ENCODE results near the gene BAHD1.

Gene BAHD1

DNA sequence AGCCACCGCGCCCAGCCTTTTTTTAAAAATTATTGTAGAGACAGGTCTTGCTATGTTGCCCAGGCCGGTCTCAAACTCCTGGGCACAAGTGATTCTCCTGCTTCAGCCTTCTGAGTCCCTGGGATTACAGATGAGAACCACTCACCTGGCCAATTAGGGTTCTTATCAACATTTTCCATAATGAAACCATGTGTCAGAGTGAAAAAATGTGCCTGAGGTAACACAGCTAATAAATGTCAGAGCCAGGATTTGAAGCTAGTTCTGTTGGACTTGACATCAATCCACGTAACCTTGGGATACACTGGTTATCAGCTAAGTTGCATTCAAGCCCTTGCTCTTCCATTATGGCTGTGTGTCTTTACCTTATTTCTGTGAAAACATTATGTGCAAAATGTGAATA is 59.2 kb downstream of the BAHD1 start:
- Histone ChIP-seq H3K9ac (ENCODE audit: low read depth, low read length, poor library complexity, severe bottlenecking) (no peak overlapping the region), H3K4me3 (ENCODE audit: low read length, poor library complexity, severe bottlenecking) (no peak overlapping the region), H3K9me3 (ENCODE audit: insufficient read depth, low read depth, low read length) (no peaks in the 10 kb centered on the region), H3F3A (ENCODE audit: low read depth) (no peaks in the 10 kb centered on the region), H3K27me3 (ENCODE audit: insufficient read depth, low read length, poor library complexity, severe bottlenecking) (no peaks in the 10 kb centered on the region), H3K4me1 (ENCODE audit: insufficient read depth, low read length, poor library complexity, severe bottlenecking) (no peaks in the 10 kb centered on the region), H3K4me2 (ENCODE audit: low read depth, low read length, poor library complexity, severe bottlenecking) (no peak overlapping the region), H2AFZ (ENCODE audit: low read length) (no peak overlapping the region), H3K9me2 (replicated peaks; ENCODE audit: low read depth, low read length) (no peaks in the 10 kb centered on the region), H3K36me3 (ENCODE audit: insufficient read depth, low read length) (no peaks in the 10 kb centered on the region), H3K79me2 (ENCODE audit: insufficient read depth, low read length) (no peaks in the 10 kb centered on the region), H4K20me1 (ENCODE audit: insufficient read depth, low read length, poor library complexity, severe bottlenecking) (no peaks in the 10 kb centered on the region)
- TF ChIP-seq, protein P1, sequence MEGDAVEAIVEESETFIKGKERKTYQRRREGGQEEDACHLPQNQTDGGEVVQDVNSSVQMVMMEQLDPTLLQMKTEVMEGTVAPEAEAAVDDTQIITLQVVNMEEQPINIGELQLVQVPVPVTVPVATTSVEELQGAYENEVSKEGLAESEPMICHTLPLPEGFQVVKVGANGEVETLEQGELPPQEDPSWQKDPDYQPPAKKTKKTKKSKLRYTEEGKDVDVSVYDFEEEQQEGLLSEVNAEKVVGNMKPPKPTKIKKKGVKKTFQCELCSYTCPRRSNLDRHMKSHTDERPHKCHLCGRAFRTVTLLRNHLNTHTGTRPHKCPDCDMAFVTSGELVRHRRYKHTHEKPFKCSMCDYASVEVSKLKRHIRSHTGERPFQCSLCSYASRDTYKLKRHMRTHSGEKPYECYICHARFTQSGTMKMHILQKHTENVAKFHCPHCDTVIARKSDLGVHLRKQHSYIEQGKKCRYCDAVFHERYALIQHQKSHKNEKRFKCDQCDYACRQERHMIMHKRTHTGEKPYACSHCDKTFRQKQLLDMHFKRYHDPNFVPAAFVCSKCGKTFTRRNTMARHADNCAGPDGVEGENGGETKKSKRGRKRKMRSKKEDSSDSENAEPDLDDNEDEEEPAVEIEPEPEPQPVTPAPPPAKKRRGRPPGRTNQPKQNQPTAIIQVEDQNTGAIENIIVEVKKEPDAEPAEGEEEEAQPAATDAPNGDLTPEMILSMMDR (conservative IDR thresholded peaks at IDR 0.05; ENCODE audit: low read length) = no peak
- no peak for TF ChIP-seq EZH2phosphoT487 (IDR thresholded peaks at IDR 0.05; ENCODE audit: borderline replicate concordance)

DNA sequence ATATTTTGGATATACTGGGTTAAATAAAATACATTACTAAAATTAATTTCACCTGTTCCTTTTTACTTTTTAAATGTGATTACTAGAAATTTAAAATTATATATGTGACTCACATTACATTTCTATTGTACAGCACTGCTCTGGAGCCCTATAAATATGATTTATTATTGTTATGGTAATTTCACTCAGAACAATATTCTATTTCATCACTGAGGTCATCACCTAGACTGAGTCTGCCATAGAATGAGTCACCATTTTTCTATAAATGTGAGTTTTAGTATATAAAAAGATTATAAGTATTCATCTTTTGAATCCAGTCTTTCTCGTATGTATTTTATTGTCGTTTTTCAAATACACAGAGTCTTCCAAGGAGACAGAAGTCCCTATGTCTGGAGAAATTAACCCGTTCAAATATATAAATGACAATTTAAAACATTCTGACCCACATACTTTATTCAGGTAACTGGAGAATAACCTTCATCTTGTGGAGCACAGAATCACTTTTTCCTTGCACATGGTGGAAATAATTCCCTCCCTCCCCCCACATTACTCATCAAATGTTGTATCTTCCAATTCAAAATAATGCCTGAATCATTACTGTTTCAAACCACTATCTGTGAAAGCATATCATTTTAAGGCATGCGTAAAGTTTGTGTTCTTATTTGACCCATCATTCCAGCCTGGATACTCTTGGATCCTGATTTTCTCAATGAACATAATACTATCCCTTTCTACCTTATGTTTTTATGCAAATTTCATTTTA is 60.0 kb downstream of the BAHD1 start:
- no peaks in the 10 kb centered on the region for H3K36me3 ChIP-seq (ENCODE audit: insufficient read depth, low read length)
- H3K4me2 ChIP-seq (ENCODE audit: low read depth, low read length, poor library complexity, severe bottlenecking) = no peak overlapping the region
- no peaks in the 10 kb centered on the region for H3K9me2 ChIP-seq (replicated peaks; ENCODE audit: low read depth, low read length)
- H3K4me1 ChIP-seq (ENCODE audit: insufficient read depth, low read length, poor library complexity, severe bottlenecking) = no peaks in the 10 kb centered on the region
- H3K9ac ChIP-seq (ENCODE audit: low read depth, low read length, poor library complexity, severe bottlenecking) = no peak overlapping the region
- no peaks in the 10 kb centered on the region for H4K20me1 ChIP-seq (ENCODE audit: insufficient read depth, low read length, poor library complexity, severe bottlenecking)
- no peaks in the 10 kb centered on the region for H3K27me3 ChIP-seq (ENCODE audit: insufficient read depth, low read length, poor library complexity, severe bottlenecking)
- H3F3A ChIP-seq (ENCODE audit: low read depth) = no peaks in the 10 kb centered on the region
- no peaks in the 10 kb centered on the region for H3K9me3 ChIP-seq (ENCODE audit: insufficient read depth, low read depth, low read length)
- TF ChIP-seq, protein P1 (conservative IDR thresholded peaks at IDR 0.05; ENCODE audit: low read length) = no peak
- TF ChIP-seq EZH2phosphoT487 (IDR thresholded peaks at IDR 0.05; ENCODE audit: borderline replicate concordance) = no peak
- no peaks in the 10 kb centered on the region for H3K79me2 ChIP-seq (ENCODE audit: insufficient read depth, low read length)
- no peak overlapping the region for H2AFZ ChIP-seq (ENCODE audit: low read length)
- no peak overlapping the region for H3K4me3 ChIP-seq (ENCODE audit: low read length, poor library complexity, severe bottlenecking)

DNA sequence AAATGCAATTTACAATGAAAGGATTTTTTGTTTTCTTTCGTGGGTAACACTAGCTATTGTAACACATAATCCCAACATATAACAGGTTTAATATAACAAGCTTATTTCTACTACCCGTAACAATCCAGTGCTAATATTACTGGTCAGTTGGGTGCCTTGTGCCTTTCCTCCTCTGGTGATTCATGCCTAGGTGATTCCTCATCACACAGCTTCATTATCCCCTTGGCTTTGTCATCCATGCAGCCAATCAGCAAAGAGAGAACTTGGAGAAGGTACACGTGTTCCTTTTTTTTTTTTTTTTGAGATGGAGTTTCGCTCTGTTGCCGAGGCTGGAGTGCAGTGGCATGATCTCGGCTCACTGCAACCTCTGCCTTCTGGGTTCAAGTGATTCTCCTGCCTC is 60.7 kb downstream of the BAHD1 start:
- Histone ChIP-seq H3K9me2 (replicated peaks; ENCODE audit: low read depth, low read length) (no peaks in the 10 kb centered on the region), H3K4me1 (ENCODE audit: insufficient read depth, low read length, poor library complexity, severe bottlenecking) (peaks cover under 1% of the 10 kb centered on the region), H2AFZ (ENCODE audit: low read length) (no peak overlapping the region), H3K79me2 (ENCODE audit: insufficient read depth, low read length) (no peaks in the 10 kb centered on the region), H3K27me3 (ENCODE audit: insufficient read depth, low read length, poor library complexity, severe bottlenecking) (no peaks in the 10 kb centered on the region), H3K9me3 (ENCODE audit: insufficient read depth, low read depth, low read length) (no peaks in the 10 kb centered on the region), H3K4me2 (ENCODE audit: low read depth, low read length, poor library complexity, severe bottlenecking) (no peak overlapping the region), H3F3A (ENCODE audit: low read depth) (no peaks in the 10 kb centered on the region), H4K20me1 (ENCODE audit: insufficient read depth, low read length, poor library complexity, severe bottlenecking) (no peaks in the 10 kb centered on the region), H3K36me3 (ENCODE audit: insufficient read depth, low read length) (no peaks in the 10 kb centered on the region), H3K4me3 (ENCODE audit: low read length, poor library complexity, severe bottlenecking) (no peak overlapping the region), H3K9ac (ENCODE audit: low read depth, low read length, poor library complexity, severe bottlenecking) (no peak overlapping the region)
- no peak for TF ChIP-seq EZH2phosphoT487 (IDR thresholded peaks at IDR 0.05; ENCODE audit: borderline replicate concordance)
- TF ChIP-seq, protein P1 (conservative IDR thresholded peaks at IDR 0.05; ENCODE audit: low read length) = no peak

Data from Loucy (cell line).